OCI-M1 (cell line): Measurements from ENCODE around the gene EDAR.

Experiments
- DNase-seq: peaks from one replicate; lab custom pipeline; 2025; lab: John Stamatoyannopoulos, UW

EDAR gene

DNA sequence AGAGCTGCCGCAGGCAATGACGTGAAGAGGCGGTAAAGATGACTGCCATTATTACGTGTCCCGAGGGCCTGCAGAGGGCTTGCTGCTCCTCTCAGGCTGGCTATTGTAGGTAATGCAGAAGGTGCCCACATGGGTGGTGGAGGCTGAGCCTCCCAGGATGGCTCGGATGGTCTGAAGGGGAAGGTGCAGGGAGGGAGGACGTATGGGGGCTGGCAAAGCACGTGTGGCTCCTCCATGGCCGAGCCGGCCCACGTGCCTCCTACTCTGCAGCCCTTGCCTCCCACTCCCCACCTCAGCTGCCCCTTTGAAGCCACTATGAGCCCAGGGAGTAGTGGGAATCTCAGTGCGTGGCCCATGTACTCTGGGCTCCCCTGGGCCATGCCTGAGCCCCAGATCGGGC is 48.9 kb downstream of the EDAR start:
- DNase-seq, result no peak

DNA sequence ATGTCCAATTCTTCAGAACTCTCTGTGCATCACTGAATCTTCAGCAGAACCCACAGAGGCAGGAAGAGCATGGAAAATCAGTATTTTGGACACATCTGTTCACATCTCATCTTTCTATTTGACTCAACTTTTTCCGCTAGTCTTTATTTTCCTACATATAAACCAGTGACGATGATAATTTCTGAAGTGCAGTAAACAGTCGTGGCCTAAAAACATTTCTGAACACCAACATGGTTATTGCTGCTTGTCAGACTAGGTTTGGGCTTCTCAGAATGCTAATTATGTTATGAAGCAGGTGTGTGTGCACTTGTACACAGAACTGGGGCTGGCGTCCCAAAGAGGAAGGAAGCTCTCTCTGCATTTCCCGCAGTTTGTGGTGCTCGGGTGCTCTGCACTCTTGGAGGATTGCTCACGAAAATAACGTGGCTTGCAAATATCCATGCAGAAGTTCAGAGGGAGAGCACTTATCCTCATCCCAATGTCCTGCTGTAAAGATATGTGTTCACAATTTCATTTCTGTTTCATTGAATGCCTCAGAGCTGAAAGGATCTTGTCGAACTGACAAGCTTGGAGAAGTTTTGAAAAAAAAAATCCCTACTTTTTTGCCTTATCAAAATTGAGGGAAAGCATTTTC is 50.8 kb downstream of the EDAR start:
- DNase-seq, result no peak

DNA sequence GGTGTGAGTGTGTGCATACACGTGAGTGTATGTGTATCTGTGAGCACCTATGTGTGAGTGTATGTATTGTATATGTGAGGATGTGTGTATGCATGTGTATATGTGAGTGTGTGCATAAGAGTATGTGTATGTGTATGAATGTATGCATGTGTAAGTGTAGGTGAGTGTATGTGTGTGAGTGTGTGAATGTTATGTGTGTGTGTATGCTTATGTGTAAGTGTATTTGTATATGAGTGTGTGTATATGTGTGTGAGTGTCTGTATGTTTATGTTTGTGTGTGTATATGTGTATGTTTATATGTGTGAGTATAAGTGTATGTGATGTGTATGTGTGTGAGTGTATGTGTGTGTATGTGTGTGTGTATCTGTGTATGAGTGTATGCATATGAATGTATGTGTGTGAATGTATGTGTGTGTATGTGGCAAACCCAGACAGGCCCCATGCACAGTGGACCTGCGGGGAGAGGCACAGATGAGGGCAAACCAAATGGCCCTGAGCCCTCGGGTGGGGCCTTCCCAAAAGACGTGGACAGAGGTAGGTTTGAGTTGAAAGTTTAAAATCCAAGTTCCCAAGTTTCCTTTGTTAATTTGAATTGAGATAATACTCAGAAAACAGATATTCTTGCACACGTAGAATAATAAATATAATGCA is 51.5 kb downstream of the EDAR start:
- DNase-seq, result no peak

DNA sequence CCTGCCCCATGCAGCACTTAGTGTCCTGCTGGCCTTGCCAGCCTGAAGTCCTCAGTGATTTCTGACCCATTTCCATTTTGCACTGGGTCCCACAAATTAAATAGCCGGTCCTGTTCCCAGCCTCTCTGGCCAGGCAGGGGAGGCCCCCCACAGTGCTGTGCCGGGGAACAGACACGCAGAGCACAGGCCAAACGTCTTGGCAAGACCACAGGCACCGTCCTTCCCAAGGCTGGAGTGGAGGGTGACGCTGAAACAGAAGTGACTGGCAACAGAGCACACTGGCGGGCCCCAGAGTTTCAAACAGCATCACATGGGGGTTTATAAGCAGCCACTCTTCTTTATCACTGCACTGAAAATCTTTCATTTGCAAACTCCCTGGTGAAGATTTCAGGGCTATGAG is 52.2 kb downstream of the EDAR start:
- no peak for DNase-seq

DNA sequence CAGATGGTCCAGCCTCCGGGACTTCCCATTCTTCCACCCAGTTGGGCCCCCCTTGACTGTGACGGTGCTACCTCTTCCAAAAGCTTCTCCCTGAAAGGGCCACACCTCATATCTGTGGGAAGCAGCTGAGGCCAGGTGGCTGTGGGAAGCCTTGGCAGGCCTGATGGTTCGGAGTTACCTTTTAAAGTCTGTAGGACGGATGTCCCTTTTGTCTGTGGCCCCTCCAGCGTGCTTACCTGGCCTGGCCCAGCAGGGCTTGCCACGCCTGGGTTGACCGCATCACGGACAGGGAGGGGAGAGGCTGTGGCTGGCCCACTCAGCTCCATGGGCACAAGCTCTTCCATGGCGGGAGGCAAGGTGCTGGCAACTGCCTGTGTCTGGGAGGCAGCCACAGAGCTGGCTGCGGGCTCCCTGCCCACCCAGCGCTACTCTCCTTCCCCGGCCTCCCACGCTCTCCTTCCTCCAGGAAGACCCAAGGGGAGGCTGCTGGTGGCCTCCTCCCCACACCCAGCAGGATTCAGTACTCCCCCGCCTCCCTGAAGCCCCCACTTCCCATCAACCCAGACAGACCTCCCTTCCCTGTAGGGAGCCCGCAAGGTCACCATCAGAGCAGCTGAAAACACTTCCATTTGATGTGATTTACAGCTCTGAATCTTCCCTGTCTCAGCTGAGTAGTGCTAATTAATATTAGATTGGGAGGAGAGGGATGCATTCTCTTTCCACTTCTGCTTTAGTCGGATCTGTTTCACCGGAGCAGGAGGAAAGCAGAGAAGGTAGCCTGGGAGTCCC is 52.8 kb downstream of the EDAR start:
- DNase-seq, result no peak

DNA sequence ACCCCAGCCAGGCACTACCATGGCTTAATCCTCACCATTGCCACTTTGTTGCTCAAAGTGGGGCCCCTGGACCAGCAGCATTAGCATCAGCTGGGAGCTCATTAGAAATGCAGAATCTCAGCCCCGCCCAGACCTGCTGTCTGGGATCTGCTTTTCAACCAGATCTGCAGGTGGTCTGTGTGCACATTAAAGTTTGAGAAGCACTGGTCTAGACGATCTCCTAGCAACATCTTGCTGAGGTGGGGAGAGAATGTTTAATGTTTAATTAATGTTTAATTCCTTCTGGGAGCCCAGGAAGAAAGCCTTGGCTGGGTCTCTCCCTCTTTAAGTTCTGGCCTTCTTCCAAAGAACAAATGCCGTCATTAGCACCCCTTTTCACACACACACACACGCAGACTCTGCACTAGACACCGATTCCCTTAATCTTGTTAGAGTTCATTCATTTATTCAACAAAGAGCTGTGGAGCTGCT is 53.7 kb downstream of the EDAR start:
- no peak for DNase-seq

DNA sequence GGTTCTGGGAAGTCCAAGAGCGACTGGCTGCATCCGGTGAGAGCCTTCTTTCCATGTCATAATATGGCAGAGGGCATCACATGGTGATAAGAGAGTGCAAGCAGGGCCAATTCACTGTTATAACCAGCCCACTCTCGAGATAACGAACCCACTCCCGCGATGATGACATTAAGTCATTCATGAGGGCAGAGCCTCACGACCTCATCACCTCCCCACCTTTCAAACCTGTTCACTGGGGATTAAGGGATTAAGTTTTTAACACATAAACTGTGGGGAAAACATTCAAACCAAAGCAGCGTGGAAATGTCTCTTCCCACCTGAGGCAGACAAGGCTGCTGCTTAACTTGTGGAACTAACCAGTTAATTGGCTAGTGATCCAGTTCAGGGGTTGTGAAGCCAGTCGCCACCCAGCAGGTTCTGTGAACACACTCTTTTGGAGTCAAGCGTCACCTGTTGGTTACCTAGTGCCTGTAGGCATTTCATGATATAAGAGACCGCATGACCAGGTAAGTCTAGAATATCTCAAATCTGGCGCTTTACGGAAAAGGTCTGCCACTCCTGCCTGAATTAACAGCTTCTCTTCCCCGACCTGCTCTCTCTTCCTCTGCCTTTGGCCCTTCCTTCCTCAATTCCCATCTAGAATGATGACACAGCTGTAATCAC is 54.3 kb downstream of the EDAR start:
- DNase-seq, result no peak

DNA sequence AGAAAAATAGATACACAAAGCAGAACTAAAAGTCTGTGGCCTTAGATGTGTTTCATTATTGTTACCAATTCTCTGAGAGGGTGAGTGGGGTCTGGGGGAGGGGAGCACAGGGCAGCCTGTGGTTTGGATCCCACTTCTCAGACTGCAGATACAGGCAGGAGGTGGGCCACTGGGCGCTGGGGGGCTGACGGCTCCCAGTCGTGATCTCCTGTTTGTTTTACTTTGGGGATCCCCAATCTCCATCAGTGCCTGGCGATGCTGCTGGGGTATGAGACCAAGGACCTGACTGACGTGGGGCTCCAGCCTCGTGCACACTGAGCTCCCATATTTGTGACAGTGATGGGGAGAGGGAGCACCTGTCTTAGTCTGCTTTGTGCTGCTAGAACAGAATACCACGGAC is 54.9 kb downstream of the EDAR start:
- no peak for DNase-seq

DNA sequence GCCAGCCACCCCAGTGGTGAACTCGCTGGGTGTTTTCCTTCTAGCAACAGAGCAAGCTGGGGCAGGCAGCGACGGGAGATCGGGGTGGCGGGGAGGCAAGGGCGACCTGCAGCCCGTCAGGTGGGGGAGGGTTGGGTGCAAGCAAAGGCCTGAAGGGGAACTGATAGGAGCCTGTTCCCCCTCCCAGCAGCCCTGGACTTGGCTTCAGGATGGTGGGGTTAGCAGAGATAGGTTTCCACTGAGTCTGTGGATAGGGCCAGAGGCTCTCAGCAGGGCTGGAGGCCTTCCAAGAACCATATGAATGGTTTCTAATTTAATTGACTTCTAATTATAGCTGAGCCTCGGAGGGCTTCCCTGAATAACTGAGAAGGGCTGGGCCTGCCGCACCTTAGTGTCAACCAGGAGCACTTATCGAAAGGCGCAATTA is 55.3 kb downstream of the EDAR start:
- DNase-seq, result peak; percentile 38

DNA sequence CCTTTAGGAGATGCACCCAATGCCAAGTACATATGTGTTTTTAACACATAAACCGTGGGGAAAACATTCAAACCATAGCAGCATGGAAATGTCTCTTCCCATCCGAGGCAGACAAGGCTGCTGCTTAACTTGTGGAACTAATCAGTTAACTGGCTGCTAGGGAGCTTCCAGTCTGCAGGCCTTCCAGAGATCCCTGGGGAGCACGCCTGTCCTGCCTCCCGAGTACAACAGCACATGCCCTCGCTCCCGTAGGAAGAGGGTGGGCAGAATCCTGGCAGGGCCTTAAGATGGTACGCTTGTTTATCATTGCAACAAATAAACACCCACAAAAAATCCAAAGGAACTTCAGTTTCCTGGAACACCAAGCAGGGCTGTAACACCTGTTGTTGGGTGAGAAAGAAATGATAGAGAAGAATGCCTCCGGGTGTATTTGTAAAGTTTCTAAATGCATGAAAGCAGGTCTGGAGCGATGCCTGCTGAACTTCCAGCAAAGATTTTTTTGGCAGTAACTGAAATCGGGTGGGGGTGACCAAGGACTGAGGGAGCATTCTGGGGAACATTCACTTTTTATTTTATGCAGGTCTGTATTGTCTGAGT is 56.2 kb downstream of the EDAR start:
- DNase-seq, result no peak

DNA sequence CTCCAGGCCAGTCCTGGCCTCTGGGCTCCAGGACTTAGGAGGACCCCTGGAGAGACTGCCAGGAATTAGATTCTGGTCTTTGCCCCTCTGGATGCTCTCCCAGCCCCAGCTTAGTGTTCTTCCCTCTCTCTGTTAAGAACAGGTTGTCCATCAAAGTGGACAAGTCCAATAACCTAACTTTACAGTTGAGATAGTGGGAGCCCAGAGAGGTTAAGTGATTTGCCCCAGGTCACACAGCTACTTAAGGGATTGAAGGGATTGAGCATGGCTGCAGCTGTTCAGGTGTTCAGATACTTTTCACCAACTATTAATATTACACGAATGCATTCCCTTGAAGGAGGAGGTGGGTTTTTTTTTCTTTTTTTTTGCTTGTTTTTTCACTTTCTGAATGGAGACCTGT is 57.6 kb downstream of the EDAR start:
- no peak for DNase-seq

DNA sequence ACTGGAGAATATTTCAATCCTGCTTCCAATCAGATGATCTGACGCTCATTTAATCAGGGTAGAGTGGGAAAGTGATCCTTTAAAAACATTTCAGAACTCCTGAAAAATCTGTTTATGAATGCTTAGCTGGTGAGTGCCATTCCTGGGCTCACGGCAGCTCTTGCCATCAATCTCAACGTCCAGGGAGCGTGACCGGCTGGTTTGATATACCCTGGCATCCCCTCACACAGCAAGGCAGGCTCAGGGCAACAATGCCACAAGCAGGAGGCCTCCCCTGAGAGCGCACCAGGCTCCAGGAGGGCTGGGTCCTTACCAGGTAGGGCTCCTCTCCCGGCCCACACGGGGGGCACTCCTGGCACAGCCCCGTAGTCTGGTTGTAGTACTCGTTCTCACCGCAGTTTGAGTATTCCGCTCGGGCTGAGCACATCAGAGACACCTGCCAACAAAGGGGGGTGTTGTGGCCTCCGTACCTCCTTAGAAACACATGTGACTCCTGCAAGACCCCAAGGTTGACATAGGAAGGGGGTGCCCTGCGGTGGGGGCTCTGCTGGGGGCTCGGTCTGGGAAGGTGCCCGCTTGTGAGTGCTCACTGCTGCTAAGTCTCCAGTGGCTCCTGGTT is 59.1 kb downstream of the EDAR start:
- DNase-seq, result no peak

DNA sequence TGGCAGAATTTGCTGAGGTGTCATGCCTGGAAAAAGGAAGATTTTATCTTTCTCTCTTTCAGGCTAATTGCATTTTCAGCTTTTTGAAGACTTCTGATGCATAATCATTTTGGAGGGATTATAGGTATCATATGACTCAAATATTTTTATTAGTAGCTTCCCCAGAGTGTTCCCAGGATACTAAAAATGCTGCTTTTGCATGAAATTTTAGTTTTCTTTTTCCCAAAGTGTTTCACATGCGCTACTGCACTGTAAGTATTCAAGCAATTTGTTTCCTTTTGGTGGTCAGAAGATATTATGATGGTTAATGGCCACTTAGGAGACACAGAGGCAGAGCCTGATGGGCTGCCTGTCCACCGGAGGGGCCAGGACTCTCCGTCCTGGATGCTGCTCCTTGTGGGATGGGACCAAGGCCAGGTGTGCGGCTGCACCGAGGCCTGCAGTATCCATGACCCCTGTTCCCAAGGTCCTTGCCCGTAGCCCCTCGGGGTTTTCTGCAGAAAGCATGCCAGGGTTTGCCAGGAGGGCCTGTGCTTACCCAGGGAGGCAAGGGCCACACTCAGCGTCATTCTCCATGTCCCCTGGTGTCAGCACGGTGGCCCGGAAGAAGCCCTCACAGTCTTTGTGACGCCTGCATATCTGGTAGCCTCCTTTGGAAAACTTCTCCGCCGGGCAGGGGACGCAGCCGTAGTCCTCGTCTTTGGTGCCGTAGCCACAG is 60.2 kb downstream of the EDAR start:
- no peak for DNase-seq

DNA sequence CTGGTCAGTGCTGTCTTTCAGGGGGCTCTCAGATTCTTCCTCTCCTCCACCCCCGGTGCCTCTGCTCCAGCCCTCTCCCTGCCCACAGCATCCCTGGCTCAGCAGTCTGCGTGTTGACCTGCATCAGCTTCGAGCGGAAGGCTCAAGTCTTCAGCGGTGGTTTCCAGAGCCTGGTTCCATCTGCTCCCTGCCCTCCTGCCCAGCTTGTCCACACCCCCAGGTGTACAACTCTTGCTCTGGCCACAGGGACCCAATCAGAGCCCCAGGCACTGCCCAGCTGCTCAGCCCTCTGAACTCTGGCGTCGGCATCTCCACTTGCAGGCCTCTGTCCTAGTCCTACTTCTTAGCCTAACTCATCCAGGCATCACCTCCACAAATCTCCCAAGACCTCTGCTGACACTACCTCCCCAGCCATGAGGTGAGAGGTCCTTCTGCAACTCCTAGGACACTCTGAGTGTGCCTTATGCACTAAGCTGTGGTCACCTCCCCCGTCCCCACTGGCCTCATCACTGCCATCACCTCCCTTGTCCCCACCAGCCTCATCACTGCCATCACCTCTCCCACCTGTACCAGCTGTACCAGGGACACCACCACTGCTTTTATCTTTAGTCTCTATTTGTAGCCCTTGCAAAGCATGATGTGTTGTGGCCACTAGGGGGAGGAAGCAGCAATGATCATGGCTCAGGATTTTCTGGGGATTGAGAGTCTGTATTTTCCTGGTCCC is 60.9 kb downstream of the EDAR start:
- peak; percentile 41 for DNase-seq

DNA sequence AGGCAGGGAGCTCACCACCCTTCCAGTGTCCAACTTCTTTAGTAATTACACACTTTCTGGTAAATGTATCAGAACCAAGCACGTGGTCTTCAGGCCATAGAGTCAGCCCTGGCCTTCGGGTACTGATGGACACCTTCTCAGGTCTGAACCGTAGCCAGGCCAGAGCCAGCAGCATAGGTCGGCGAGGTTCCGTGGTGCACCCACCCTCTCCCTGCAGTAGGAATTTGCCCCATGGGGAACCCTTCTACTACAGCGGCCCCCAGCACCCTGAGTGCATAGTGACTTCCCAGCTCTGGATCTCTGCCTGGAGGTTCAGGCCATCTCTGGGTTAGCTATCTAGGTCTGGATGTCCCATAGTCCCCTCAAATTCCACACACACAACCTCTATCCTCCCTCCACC is 61.6 kb downstream of the EDAR start:
- no peak for DNase-seq

DNA sequence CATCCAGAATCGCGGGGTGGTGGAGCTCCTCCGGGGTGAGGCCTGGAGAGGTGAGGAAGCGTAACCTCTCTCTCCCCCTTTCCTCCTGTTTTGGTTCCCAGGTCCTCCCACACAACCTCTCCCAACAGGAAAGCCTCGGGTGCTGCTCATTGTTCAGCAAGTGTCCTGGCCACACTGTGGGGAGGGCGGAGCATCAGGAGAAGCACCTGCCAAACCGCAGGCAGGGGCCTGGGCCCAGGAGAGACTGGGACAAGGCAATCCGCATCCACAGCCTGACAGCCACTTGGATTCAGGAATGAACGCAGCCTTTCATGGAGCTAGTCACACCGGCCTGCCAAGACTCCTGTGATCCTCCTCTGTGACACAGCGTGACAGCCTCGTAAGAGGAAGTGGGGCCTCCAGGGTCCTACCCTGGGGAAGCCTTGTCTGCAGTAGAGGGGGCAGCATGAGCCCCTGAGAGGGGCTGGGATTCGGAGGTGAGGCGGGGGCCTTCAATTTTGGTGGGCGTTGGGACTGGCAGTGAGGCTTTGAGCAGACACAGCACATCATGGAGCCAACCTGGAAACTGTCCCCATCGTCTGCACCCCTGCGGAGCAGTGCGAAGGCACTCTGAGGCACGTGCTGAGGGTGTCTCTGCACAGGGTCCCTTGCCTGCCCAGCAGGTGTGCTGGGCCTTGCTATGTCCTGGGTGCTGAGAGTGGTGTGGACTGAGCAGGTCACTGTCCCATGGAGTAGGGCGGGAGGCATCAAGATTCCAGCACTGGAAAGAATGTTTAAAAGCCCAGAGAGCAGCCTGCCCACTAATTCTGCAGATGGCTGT is 62.2 kb downstream of the EDAR start:
- no peak for DNase-seq

DNA sequence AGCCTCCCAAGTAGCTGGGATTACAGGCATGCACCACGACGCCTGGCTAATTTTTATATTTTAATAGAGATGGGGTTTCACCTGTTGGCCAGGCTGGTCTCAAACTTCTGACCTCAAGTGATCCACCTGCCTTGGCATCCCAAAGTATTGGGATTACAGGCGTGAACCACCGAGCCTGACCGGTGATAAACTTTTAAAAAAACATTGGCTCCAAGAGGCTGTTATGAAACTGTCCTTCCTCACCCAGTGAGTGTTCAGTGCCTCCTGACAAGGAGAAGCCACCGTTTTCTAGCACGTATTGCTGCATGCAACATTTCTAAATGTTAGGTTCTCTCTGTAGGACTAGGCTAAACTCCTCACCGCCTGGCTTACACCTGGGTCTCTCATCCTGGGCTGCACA is 63.3 kb downstream of the EDAR start:
- no peak for DNase-seq

DNA sequence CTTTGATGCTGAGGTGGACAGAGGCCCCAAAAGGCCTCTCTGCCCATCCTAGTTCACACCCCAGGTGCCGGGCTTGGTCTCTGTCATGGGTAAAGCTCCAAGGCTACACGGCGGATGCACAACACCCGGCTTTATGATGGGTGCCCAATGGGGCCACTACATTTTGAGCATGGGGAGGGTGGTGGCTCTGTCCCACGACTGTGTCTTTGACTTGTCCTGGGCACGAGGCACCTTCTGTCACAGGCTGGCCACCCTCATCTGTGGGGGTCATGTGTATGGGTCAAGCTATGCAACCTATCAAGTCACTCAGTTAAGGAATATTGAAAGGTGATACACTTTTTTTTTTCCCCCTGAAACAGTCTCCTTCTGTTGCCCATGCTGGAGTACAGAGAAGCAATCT is 63.7 kb downstream of the EDAR start:
- DNase-seq, result no peak

DNA sequence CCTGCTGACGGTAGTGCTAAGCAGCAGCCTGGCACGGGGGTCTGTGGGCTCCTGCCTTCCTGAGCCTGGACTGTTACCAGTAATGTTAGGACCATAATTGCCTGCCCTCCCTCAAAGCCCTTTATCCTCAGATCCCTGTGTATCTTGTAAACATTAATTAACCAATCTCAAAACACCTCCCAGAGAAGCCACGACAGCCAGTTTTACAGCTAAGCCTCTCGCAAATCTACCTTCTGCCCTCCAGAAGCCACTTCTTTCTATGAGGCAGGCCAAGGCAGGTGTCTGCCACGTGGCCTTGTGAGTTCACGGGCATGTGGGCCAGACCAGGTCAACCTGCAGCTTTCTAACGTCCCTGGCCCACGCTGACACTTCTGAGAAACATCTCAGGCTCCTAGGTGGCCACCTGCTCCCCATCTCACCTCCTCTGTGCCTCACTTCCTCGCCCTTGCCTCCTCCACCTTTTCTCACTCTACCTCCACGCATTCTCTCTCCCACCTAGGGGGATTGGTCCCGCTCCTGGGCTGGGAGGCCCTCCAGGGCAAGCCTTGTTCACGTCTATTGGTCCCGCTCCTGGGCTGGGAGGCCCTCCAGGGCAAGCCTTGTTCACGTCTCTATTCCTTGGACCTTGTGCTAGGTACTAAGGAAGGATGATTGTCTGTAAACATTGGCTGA is 64.3 kb downstream of the EDAR start:
- DNase-seq, result no peak
